ENCODE results near the gene BMP10.

The BMP10 gene

GRCh38 chr2:68855550-68855949 lies 15.6 kb downstream of the BMP10 start:
- Histone ChIP-seq H4K20me1 (ENCODE audit: control insufficient read depth, insufficient read depth, low read depth, low read length) (no peaks in the 10 kb centered on the region), H3K9me2 (replicated peaks; ENCODE audit: control insufficient read depth, low read length) (no peaks in the 10 kb centered on the region), H3K9me3 (ENCODE audit: control insufficient read depth, insufficient read depth, low read length) (no peaks in the 10 kb centered on the region), H3K4me3 (ENCODE audit: low read length) (no peak overlapping the region), H3K27ac (ENCODE audit: low read depth, low read length) (no peak overlapping the region), H3K36me3 (ENCODE audit: control insufficient read depth, low read length) (no peaks in the 10 kb centered on the region), H3K27me3 (ENCODE audit: control insufficient read depth, low read length) (no peaks in the 10 kb centered on the region), H3F3A (ENCODE audit: control insufficient read depth, insufficient read depth) (no peaks in the 10 kb centered on the region), H3K79me2 (ENCODE audit: control insufficient read depth, low read length) (no peaks in the 10 kb centered on the region), H3K4me2 (ENCODE audit: low read length) (no peak overlapping the region), H3K4me1 (ENCODE audit: control insufficient read depth, low read length) (peaks cover 19% of the 10 kb centered on the region)
- TF ChIP-seq, protein P1, sequence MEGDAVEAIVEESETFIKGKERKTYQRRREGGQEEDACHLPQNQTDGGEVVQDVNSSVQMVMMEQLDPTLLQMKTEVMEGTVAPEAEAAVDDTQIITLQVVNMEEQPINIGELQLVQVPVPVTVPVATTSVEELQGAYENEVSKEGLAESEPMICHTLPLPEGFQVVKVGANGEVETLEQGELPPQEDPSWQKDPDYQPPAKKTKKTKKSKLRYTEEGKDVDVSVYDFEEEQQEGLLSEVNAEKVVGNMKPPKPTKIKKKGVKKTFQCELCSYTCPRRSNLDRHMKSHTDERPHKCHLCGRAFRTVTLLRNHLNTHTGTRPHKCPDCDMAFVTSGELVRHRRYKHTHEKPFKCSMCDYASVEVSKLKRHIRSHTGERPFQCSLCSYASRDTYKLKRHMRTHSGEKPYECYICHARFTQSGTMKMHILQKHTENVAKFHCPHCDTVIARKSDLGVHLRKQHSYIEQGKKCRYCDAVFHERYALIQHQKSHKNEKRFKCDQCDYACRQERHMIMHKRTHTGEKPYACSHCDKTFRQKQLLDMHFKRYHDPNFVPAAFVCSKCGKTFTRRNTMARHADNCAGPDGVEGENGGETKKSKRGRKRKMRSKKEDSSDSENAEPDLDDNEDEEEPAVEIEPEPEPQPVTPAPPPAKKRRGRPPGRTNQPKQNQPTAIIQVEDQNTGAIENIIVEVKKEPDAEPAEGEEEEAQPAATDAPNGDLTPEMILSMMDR (IDR thresholded peaks at IDR 0.05; ENCODE audit: low read depth, low read length, poor library complexity, severe bottlenecking) = no peak
- no peak for TF ChIP-seq EZH2phosphoT487 (IDR thresholded peaks at IDR 0.05; ENCODE audit: borderline replicate concordance, low read length)

GRCh38 chr2:68854476-68854875 lies 16.7 kb downstream of the BMP10 start:
- TF ChIP-seq, protein P1 (IDR thresholded peaks at IDR 0.05; ENCODE audit: low read depth, low read length, poor library complexity, severe bottlenecking) = no peak
- TF ChIP-seq EZH2phosphoT487 (IDR thresholded peaks at IDR 0.05; ENCODE audit: borderline replicate concordance, low read length) = no peak
- Histone ChIP-seq H3K9me3 (ENCODE audit: control insufficient read depth, insufficient read depth, low read length) (no peaks in the 10 kb centered on the region), H3K4me2 (ENCODE audit: low read length) (no peak overlapping the region), H3K79me2 (ENCODE audit: control insufficient read depth, low read length) (no peaks in the 10 kb centered on the region), H3K9me2 (replicated peaks; ENCODE audit: control insufficient read depth, low read length) (no peaks in the 10 kb centered on the region), H3K4me1 (ENCODE audit: control insufficient read depth, low read length) (peaks cover 19% of the 10 kb centered on the region), H3K27ac (ENCODE audit: low read depth, low read length) (no peak overlapping the region), H3K4me3 (ENCODE audit: low read length) (no peak overlapping the region), H4K20me1 (ENCODE audit: control insufficient read depth, insufficient read depth, low read depth, low read length) (no peaks in the 10 kb centered on the region), H3F3A (ENCODE audit: control insufficient read depth, insufficient read depth) (no peaks in the 10 kb centered on the region), H3K36me3 (ENCODE audit: control insufficient read depth, low read length) (no peaks in the 10 kb centered on the region), H3K27me3 (ENCODE audit: control insufficient read depth, low read length) (no peaks in the 10 kb centered on the region)

GRCh38 chr2:68853915-68854314 lies 17.3 kb downstream of the BMP10 start:
- H3K36me3 ChIP-seq (ENCODE audit: control insufficient read depth, low read length) = no peaks in the 10 kb centered on the region
- no peak overlapping the region for H3K4me3 ChIP-seq (ENCODE audit: low read length)
- H3K79me2 ChIP-seq (ENCODE audit: control insufficient read depth, low read length) = no peaks in the 10 kb centered on the region
- no peaks in the 10 kb centered on the region for H3F3A ChIP-seq (ENCODE audit: control insufficient read depth, insufficient read depth)
- H3K27ac ChIP-seq (ENCODE audit: low read depth, low read length) = no peak overlapping the region
- H3K4me1 ChIP-seq (ENCODE audit: control insufficient read depth, low read length) = peaks cover 17% of the 10 kb centered on the region
- no peaks in the 10 kb centered on the region for H3K9me3 ChIP-seq (ENCODE audit: control insufficient read depth, insufficient read depth, low read length)
- no peaks in the 10 kb centered on the region for H3K27me3 ChIP-seq (ENCODE audit: control insufficient read depth, low read length)
- H4K20me1 ChIP-seq (ENCODE audit: control insufficient read depth, insufficient read depth, low read depth, low read length) = no peaks in the 10 kb centered on the region
- H3K9me2 ChIP-seq (replicated peaks; ENCODE audit: control insufficient read depth, low read length) = no peaks in the 10 kb centered on the region
- H3K4me2 ChIP-seq (ENCODE audit: low read length) = no peak overlapping the region
- TF ChIP-seq, protein P1 (IDR thresholded peaks at IDR 0.05; ENCODE audit: low read depth, low read length, poor library complexity, severe bottlenecking) = no peak

- Histone ChIP-seq H3K4me1 (ENCODE audit: control insufficient read depth, low read length) (peaks cover 8% of the 10 kb centered on the region), H3K36me3 (ENCODE audit: control insufficient read depth, low read length) (no peaks in the 10 kb centered on the region), H3F3A (ENCODE audit: control insufficient read depth, insufficient read depth) (no peaks in the 10 kb centered on the region), H3K4me2 (ENCODE audit: low read length) (no peak overlapping the region), H3K27ac (ENCODE audit: low read depth, low read length) (no peak overlapping the region), H3K9me2 (replicated peaks; ENCODE audit: control insufficient read depth, low read length) (no peaks in the 10 kb centered on the region), H4K20me1 (ENCODE audit: control insufficient read depth, insufficient read depth, low read depth, low read length) (no peaks in the 10 kb centered on the region), H3K4me3 (ENCODE audit: low read length) (no peak overlapping the region), H3K27me3 (ENCODE audit: control insufficient read depth, low read length) (no peaks in the 10 kb centered on the region), H3K9me3 (ENCODE audit: control insufficient read depth, insufficient read depth, low read length) (no peaks in the 10 kb centered on the region), H3K79me2 (ENCODE audit: control insufficient read depth, low read length) (no peaks in the 10 kb centered on the region)
- TF ChIP-seq, protein P1 (IDR thresholded peaks at IDR 0.05; ENCODE audit: low read depth, low read length, poor library complexity, severe bottlenecking) = no peak
- TF ChIP-seq EZH2phosphoT487 (IDR thresholded peaks at IDR 0.05; ENCODE audit: borderline replicate concordance, low read length) = no peak
Measured at GRCh38 chr2:68853035-68853434, 18.2 kb downstream of the BMP10 start.

Measured in DOHH2 (cell line).